GM12874 (cell line): ENCODE measurements around the gene IDI2.

Experiments used
- TF ChIP-seq, protein P1 (sequence below): IDR thresholded peaks from 2 replicates; pipeline ENCODE4 v1.5.1; 2011; ENCODE audit warnings: low read depth, mild to moderate bottlenecking, control low read depth, low read length, moderate library complexity; ENCODE audit not compliant: insufficient read depth

IDI2 gene

DNA sequence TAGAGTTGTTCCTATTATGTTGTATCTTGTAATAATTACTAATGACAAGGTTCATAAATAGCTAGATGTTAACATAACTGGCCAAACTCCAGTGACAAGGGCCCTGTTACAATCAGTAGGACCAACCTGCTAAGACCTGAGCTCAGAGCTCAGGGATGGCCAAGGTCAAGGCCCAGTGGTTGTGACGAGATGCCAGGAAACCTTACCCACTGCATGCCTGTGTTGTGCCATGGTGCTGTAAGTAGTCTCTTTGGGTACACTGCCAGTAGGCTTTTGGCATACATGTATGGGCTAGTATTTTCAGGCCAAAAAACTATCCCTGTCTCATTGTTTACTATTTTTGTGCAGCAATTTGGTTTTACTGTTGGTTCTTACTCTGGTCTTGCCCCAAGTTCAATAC is 7.9 kb upstream of the IDI2 start:
- TF ChIP-seq, protein P1, sequence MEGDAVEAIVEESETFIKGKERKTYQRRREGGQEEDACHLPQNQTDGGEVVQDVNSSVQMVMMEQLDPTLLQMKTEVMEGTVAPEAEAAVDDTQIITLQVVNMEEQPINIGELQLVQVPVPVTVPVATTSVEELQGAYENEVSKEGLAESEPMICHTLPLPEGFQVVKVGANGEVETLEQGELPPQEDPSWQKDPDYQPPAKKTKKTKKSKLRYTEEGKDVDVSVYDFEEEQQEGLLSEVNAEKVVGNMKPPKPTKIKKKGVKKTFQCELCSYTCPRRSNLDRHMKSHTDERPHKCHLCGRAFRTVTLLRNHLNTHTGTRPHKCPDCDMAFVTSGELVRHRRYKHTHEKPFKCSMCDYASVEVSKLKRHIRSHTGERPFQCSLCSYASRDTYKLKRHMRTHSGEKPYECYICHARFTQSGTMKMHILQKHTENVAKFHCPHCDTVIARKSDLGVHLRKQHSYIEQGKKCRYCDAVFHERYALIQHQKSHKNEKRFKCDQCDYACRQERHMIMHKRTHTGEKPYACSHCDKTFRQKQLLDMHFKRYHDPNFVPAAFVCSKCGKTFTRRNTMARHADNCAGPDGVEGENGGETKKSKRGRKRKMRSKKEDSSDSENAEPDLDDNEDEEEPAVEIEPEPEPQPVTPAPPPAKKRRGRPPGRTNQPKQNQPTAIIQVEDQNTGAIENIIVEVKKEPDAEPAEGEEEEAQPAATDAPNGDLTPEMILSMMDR = no peak

DNA sequence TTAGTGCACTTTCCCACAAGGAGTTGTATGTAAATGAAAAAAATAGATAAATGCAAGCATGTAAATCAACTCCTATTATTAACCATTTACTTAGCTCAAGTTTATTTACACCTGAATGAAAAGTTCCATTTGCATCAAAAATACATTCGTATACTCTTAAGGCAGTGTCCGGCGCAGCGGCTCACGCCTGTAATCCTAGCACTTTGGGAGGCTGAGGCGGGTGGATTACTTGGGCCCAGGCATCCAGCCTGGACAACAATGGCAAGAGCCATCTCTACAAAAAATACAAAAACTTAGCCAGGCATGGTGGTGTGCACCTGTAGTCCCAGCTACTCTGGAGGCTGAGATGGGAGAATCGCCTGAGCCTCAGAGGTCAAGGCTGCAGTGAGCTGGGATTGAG is 4.2 kb upstream of the IDI2 start:
- TF ChIP-seq, protein P1 = no peak

DNA sequence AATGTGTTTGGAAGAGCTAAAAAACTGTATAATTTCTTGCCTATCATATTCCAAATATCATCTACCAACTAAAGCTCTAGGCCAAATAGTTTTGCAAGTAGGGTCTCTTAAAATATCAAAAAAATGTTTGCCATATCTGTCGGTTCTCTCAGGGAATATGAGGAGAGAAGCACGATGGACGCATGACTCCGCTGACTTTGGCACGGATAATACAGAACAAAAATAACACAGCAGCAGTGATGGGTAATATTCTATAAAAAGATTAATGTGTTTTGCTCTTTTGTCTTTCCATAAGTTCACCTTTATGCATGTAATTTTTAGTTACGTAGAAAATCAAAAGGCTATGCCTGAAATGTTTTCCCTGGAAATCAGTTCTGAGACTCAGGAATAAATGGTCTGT is 919 bp upstream of the IDI2 start:
- TF ChIP-seq, protein P1 = no peak

GRCh38 chr10:1024103-1024502 is 1.6 kb downstream of the IDI2 start:
- TF ChIP-seq, protein P1 = no peak

GRCh38 chr10:1022413-1022812 is 3.2 kb downstream of the IDI2 start:
- TF ChIP-seq, protein P1 = no peak

- TF ChIP-seq, protein P1 = no peak
Observed at GRCh38 chr10:1020958-1021357, 4.7 kb downstream of the IDI2 start.

- TF ChIP-seq, protein P1 = no peak
Observed at GRCh38 chr10:1020460-1020859, 5.2 kb downstream of the IDI2 start.

- TF ChIP-seq, protein P1 = no peak
Observed at GRCh38 chr10:1019362-1019761, 6.3 kb downstream of the IDI2 start.
